ENCODE data around the gene PRR20G. TPM values are rescaled to one million over a fixed set of nuclear protein-coding genes. Genes with fewer than 3 reads are reported as not detected.

The PRR20G gene
- total and polyA plus RNA-seq, 2 of the 8 experiments (the other 6 are each of a cell fraction or from before 2014, with no cell fraction given) = 0.24 TPM; not detected in 1

DNA sequence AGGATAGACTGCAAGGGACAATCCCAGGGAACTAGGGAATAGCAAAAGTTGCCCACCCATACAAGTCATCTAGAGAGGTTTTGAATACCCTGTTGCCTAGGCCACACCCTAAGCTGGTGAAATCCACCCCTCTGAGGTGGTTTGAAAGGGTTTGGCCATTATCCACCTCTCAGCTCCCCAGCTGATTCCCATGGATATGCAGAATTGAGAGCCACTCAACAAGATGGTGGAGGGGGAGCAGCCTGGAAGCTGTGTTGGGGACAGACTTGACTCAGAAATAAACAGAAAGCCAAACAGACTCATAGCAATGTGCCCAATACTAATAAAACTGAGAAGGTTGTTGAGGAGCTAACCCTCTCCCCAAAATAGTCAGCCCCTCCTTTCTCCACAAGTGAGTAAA, 10.9 kb downstream of the PRR20G start (continued):
- TF ChIP-seq, protein P1, sequence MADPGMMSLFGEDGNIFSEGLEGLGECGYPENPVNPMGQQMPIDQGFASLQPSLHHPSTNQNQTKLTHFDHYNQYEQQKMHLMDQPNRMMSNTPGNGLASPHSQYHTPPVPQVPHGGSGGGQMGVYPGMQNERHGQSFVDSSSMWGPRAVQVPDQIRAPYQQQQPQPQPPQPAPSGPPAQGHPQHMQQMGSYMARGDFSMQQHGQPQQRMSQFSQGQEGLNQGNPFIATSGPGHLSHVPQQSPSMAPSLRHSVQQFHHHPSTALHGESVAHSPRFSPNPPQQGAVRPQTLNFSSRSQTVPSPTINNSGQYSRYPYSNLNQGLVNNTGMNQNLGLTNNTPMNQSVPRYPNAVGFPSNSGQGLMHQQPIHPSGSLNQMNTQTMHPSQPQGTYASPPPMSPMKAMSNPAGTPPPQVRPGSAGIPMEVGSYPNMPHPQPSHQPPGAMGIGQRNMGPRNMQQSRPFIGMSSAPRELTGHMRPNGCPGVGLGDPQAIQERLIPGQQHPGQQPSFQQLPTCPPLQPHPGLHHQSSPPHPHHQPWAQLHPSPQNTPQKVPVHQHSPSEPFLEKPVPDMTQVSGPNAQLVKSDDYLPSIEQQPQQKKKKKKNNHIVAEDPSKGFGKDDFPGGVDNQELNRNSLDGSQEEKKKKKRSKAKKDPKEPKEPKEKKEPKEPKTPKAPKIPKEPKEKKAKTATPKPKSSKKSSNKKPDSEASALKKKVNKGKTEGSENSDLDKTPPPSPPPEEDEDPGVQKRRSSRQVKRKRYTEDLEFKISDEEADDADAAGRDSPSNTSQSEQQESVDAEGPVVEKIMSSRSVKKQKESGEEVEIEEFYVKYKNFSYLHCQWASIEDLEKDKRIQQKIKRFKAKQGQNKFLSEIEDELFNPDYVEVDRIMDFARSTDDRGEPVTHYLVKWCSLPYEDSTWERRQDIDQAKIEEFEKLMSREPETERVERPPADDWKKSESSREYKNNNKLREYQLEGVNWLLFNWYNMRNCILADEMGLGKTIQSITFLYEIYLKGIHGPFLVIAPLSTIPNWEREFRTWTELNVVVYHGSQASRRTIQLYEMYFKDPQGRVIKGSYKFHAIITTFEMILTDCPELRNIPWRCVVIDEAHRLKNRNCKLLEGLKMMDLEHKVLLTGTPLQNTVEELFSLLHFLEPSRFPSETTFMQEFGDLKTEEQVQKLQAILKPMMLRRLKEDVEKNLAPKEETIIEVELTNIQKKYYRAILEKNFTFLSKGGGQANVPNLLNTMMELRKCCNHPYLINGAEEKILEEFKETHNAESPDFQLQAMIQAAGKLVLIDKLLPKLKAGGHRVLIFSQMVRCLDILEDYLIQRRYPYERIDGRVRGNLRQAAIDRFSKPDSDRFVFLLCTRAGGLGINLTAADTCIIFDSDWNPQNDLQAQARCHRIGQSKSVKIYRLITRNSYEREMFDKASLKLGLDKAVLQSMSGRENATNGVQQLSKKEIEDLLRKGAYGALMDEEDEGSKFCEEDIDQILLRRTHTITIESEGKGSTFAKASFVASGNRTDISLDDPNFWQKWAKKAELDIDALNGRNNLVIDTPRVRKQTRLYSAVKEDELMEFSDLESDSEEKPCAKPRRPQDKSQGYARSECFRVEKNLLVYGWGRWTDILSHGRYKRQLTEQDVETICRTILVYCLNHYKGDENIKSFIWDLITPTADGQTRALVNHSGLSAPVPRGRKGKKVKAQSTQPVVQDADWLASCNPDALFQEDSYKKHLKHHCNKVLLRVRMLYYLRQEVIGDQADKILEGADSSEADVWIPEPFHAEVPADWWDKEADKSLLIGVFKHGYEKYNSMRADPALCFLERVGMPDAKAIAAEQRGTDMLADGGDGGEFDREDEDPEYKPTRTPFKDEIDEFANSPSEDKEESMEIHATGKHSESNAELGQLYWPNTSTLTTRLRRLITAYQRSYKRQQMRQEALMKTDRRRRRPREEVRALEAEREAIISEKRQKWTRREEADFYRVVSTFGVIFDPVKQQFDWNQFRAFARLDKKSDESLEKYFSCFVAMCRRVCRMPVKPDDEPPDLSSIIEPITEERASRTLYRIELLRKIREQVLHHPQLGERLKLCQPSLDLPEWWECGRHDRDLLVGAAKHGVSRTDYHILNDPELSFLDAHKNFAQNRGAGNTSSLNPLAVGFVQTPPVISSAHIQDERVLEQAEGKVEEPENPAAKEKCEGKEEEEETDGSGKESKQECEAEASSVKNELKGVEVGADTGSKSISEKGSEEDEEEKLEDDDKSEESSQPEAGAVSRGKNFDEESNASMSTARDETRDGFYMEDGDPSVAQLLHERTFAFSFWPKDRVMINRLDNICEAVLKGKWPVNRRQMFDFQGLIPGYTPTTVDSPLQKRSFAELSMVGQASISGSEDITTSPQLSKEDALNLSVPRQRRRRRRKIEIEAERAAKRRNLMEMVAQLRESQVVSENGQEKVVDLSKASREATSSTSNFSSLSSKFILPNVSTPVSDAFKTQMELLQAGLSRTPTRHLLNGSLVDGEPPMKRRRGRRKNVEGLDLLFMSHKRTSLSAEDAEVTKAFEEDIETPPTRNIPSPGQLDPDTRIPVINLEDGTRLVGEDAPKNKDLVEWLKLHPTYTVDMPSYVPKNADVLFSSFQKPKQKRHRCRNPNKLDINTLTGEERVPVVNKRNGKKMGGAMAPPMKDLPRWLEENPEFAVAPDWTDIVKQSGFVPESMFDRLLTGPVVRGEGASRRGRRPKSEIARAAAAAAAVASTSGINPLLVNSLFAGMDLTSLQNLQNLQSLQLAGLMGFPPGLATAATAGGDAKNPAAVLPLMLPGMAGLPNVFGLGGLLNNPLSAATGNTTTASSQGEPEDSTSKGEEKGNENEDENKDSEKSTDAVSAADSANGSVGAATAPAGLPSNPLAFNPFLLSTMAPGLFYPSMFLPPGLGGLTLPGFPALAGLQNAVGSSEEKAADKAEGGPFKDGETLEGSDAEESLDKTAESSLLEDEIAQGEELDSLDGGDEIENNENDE (IDR thresholded peaks at IDR 0.05; ENCODE audit: insufficient replicate concordance, low read length) = no peak
- TF ChIP-seq RXRA (IDR thresholded peaks at IDR 0.05; ENCODE audit: insufficient read depth, low read depth, low read length) (no peak), GABPA (IDR thresholded peaks at IDR 0.05; ENCODE audit: borderline replicate concordance, insufficient read depth, low read length) (no peak), BCL11A (IDR thresholded peaks at IDR 0.05; ENCODE audit: low read depth in 2 of 2, low read length in 2 of 2) (no peak), CBX5 (IDR thresholded peaks at IDR 0.05; ENCODE audit: low read depth, low read length) (no peak), ATF2 (IDR thresholded peaks at IDR 0.05; ENCODE audit: low read length) (no peak), RNF2 (IDR thresholded peaks at IDR 0.05; ENCODE audit: borderline replicate concordance, low read depth, low read length, missing control alignments, poor library complexity, severe bottlenecking) (no peak), SP2 (IDR thresholded peaks at IDR 0.05; ENCODE audit: low read length) (no peak), SIN3A (conservative IDR thresholded peaks at IDR 0.05 in 1 of 2, IDR thresholded peaks at IDR 0.05 in 1 of 2; ENCODE audit: low read depth in 1 of 2, low read length in 2 of 2) (no peak)
